DOHH2 (cell line): ENCODE measurements around the gene ANGEL2.

ENCODE experiments used
- H3F3A ChIP-seq: fragments of 200-600 bp; sonication (generic), shearing (Covaris generic); 2 replicates; pipeline ENCODE4 v1.6.0; 2016; ENCODE audit warnings: antibody characterized with exemption, mild to moderate bottlenecking; ENCODE audit not compliant: control insufficient read depth, insufficient read depth
- H3K27ac ChIP-seq: fragments of 200-600 bp; sonication (generic); 2 replicates; pipeline ENCODE4 v1.5.1; 2014; ENCODE audit warnings: low read depth, mild to moderate bottlenecking, low read length, moderate library complexity
- H3K27me3 ChIP-seq: fragments of 200-600 bp; sonication (generic); 2 replicates; pipeline ENCODE4 v1.6.1; 2014; ENCODE audit warnings: mild to moderate bottlenecking, low read length, mixed read lengths; ENCODE audit not compliant: control insufficient read depth
- H3K36me3 ChIP-seq: fragments of 200-600 bp; sonication (generic); 2 replicates; pipeline ENCODE4 v1.6.1; 2014; ENCODE audit warnings: mild to moderate bottlenecking, low read length, moderate library complexity, mixed read lengths; ENCODE audit not compliant: control insufficient read depth
- H3K4me1 ChIP-seq: fragments of 200-600 bp; sonication (generic); 2 replicates; pipeline ENCODE4 v1.6.1; 2014; ENCODE audit warnings: mild to moderate bottlenecking, low read length, mixed read lengths; ENCODE audit not compliant: control insufficient read depth
- H3K4me2 ChIP-seq: fragments of 200-600 bp; sonication (generic); 2 replicates; pipeline ENCODE4 v1.6.0; 2014; ENCODE audit warnings: mild to moderate bottlenecking, low read length, moderate library complexity
- H3K4me3 ChIP-seq: fragments of 200-600 bp; sonication (generic); 2 replicates; pipeline ENCODE4 v1.5.1; 2014; ENCODE audit warnings: mild to moderate bottlenecking, low read length, mixed read lengths
- H3K79me2 ChIP-seq: fragments of 200-600 bp; sonication (generic); 2 replicates; pipeline ENCODE4 v1.6.1; 2014; ENCODE audit warnings: mild to moderate bottlenecking, low read length, mixed read lengths; ENCODE audit not compliant: control insufficient read depth
- H3K9me2 ChIP-seq: fragments of 200-600 bp; sonication (generic); replicated peaks from 2 replicates; pipeline ENCODE4 v1.6.1; 2014; ENCODE audit warnings: mild to moderate bottlenecking, low read length, mixed read lengths; ENCODE audit not compliant: control insufficient read depth
- H3K9me3 ChIP-seq: fragments of 200-600 bp; sonication (generic); 2 replicates; pipeline ENCODE4 v1.6.1; 2014; ENCODE audit warnings: antibody characterized with exemption, low read length, mixed read lengths; ENCODE audit not compliant: control insufficient read depth, insufficient read depth
- H4K20me1 ChIP-seq: fragments of 200-600 bp; sonication (generic); 2 replicates; pipeline ENCODE4 v1.6.0; 2014; ENCODE audit warnings: low read depth, mild to moderate bottlenecking, antibody characterized with exemption, low read length, moderate library complexity; ENCODE audit not compliant: control insufficient read depth, insufficient read depth
- EZH2phosphoT487 ChIP-seq: fragments of 200-600 bp; sonication (generic); IDR thresholded peaks from 2 replicates; pipeline ENCODE4 v1.6.1; 2017; ENCODE audit warnings: borderline replicate concordance, mild to moderate bottlenecking, antibody characterized with exemption, low read length, moderate library complexity, mixed read lengths
- TF ChIP-seq, protein P1 (sequence below): fragments of 200-600 bp; sonication (generic); IDR thresholded peaks from one replicate; pipeline ENCODE4 v1.5.1; 2014; ENCODE audit warnings: antibody characterized with exemption, mild to moderate bottlenecking, low read depth, low read length; ENCODE audit not compliant: poor library complexity, severe bottlenecking

The ANGEL2 gene

DNA sequence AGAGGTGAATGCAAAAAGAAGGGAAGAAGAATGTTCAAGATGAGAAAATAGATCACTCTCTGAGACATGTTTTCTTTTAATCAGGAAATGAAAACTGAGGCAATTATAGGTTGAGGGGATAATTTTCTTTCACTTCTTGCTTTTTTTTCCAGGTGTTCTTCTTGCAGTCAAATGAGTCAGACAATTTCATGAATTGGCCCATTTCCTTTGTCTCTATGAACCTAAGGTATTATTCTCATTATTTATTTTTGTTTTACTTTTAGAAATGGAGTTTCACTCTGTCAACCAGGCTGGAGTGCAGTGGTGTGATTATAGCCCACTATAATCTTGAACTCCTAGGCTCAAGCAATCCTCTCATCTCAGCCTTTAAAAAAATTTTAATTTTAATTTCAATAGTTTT, 68.8 kb downstream of the ANGEL2 start:
- H3K9me3 ChIP-seq, result no peaks in the 10 kb centered on the region
- H4K20me1 ChIP-seq, result no peaks in the 10 kb centered on the region
- H3K4me1 ChIP-seq, result peaks cover 82% of the 10 kb centered on the region
- no peaks in the 10 kb centered on the region for H3K9me2 ChIP-seq
- no peaks in the 10 kb centered on the region for H3K36me3 ChIP-seq
- peaks cover 34% of the 10 kb centered on the region for H3F3A ChIP-seq
- H3K4me3 ChIP-seq, result peak overlapping the region; percentile 66
- TF ChIP-seq, protein P1, sequence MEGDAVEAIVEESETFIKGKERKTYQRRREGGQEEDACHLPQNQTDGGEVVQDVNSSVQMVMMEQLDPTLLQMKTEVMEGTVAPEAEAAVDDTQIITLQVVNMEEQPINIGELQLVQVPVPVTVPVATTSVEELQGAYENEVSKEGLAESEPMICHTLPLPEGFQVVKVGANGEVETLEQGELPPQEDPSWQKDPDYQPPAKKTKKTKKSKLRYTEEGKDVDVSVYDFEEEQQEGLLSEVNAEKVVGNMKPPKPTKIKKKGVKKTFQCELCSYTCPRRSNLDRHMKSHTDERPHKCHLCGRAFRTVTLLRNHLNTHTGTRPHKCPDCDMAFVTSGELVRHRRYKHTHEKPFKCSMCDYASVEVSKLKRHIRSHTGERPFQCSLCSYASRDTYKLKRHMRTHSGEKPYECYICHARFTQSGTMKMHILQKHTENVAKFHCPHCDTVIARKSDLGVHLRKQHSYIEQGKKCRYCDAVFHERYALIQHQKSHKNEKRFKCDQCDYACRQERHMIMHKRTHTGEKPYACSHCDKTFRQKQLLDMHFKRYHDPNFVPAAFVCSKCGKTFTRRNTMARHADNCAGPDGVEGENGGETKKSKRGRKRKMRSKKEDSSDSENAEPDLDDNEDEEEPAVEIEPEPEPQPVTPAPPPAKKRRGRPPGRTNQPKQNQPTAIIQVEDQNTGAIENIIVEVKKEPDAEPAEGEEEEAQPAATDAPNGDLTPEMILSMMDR, result no peak
- TF ChIP-seq EZH2phosphoT487, result no peak
- H3K27me3 ChIP-seq, result peaks cover 7% of the 10 kb centered on the region
- H3K79me2 ChIP-seq, result no peaks in the 10 kb centered on the region
- H3K4me2 ChIP-seq, result peak overlapping the region; percentile 86
- peak overlapping the region; percentile 88 for H3K27ac ChIP-seq

- Histone ChIP-seq H3K9me2 (no peaks in the 10 kb centered on the region), H4K20me1 (no peaks in the 10 kb centered on the region), H3K79me2 (no peaks in the 10 kb centered on the region), H3F3A (peaks cover 34% of the 10 kb centered on the region), H3K4me3 (peak overlapping the region; percentile 66), H3K27ac (peak overlapping the region; percentile 88), H3K36me3 (no peaks in the 10 kb centered on the region), H3K4me1 (peaks cover 72% of the 10 kb centered on the region), H3K4me2 (peak overlapping the region; percentile 86), H3K27me3 (no peaks in the 10 kb centered on the region), H3K9me3 (no peaks in the 10 kb centered on the region)
- TF ChIP-seq EZH2phosphoT487, result no peak
- TF ChIP-seq, protein P1, result no peak
Measured at GRCh38 chr1:212945463-212946160, 70.1 kb downstream of the ANGEL2 start.

- Histone ChIP-seq H3K4me2 (peak overlapping the region; percentile 86), H3K4me3 (peak overlapping the region; percentile 66), H3K9me2 (no peaks in the 10 kb centered on the region), H3K27me3 (no peaks in the 10 kb centered on the region), H3K4me1 (peaks cover 68% of the 10 kb centered on the region), H3K27ac (peak overlapping the region; percentile 88), H3K79me2 (no peaks in the 10 kb centered on the region), H3F3A (peaks cover 34% of the 10 kb centered on the region), H4K20me1 (no peaks in the 10 kb centered on the region), H3K9me3 (no peaks in the 10 kb centered on the region), H3K36me3 (no peaks in the 10 kb centered on the region)
- TF ChIP-seq, protein P1, result no peak
- TF ChIP-seq EZH2phosphoT487, result no peak
Measured at GRCh38 chr1:212945056-212945455, 70.6 kb downstream of the ANGEL2 start.
